Neuronal stem cell (in vitro differentiated cells): ENCODE results near the gene C16orf82.
"Not testable (repeated sequence)": the region's sequence is repeated elsewhere in the genome, so short reads cannot be mapped to it uniquely, and the experiment has no call there.

ENCODE experiments used
- DNase-seq: peaks from one replicate; pipeline ENCODE4 v3.0.0-alpha.2; 2013; ENCODE audit warnings: low spot score
- H2AFZ ChIP-seq: one replicate; pipeline ENCODE4 v1.6.1; 2013; ENCODE audit warnings: mild to moderate bottlenecking, low read length, inconsistent platforms
- H2AK5ac ChIP-seq: 2 replicates; pipeline ENCODE4 v1.6.1; 2013; ENCODE audit warnings: low read depth, mild to moderate bottlenecking, inconsistent platforms, low read length, moderate library complexity, mixed read lengths
- H2BK120ac ChIP-seq: 2 replicates; pipeline ENCODE4 v1.6.1; 2013; ENCODE audit warnings: low read depth, mild to moderate bottlenecking, inconsistent platforms, low read length, moderate library complexity, mixed read lengths
- H2BK12ac ChIP-seq: one replicate; pipeline ENCODE4 v1.6.1; 2013; ENCODE audit warnings: low read length, inconsistent platforms
- H2BK15ac ChIP-seq: 2 replicates; pipeline ENCODE4 v1.6.1; 2013; ENCODE audit warnings: mild to moderate bottlenecking, low read length, inconsistent platforms, mixed read lengths
- H2BK5ac ChIP-seq: one replicate; pipeline ENCODE4 v1.6.1; 2013; ENCODE audit warnings: inconsistent platforms, mild to moderate bottlenecking, low read length, moderate library complexity
- H3K14ac ChIP-seq: one replicate; pipeline ENCODE4 v1.6.1; 2013; ENCODE audit warnings: low read length, inconsistent platforms
- H3K18ac ChIP-seq: 2 replicates; pipeline ENCODE4 v1.6.1; 2013; ENCODE audit warnings: low read length, inconsistent platforms
- H3K23ac ChIP-seq: 2 replicates; pipeline ENCODE4 v1.6.1; 2013; ENCODE audit warnings: low read depth, mild to moderate bottlenecking, mixed read lengths, low read length, inconsistent platforms; ENCODE audit not compliant: poor library complexity
- H3K27ac ChIP-seq: replicated peaks from 3 replicates; pipeline ENCODE4 v1.5.1; 2013; ENCODE audit warnings: low read length, inconsistent platforms
- H3K27me3 ChIP-seq, 3 experiments: 2 replicates each; pipeline ENCODE4 v1.6.1; 2013; ENCODE audit warnings: low read length in 3 of 3, mild to moderate bottlenecking in 2 of 3, inconsistent platforms in 1 of 3, low read depth in 1 of 3, mixed read lengths in 1 of 3, moderate library complexity in 1 of 3; ENCODE audit not compliant: control insufficient read depth in 3 of 3, insufficient read depth in 3 of 3
- H3K36me3 ChIP-seq, 2 donors: replicated peaks in 1 of 2; 2 replicates each; pipeline ENCODE4 v1.6.1; 2013; ENCODE audit warnings: low read length in 2 of 2; ENCODE audit not compliant: control insufficient read depth in 2 of 2, insufficient read depth in 2 of 2
- H3K4ac ChIP-seq: 2 replicates; pipeline ENCODE4 v1.6.1; 2013; ENCODE audit warnings: inconsistent platforms, mild to moderate bottlenecking, low read length, moderate library complexity
- H3K4me1 ChIP-seq, 2 donors: 1 replicate in 1 of 2; 2 replicates in 1 of 2; pipeline ENCODE4 v1.6.1; 2013; ENCODE audit warnings: low read length in 2 of 2, low read depth in 1 of 2; ENCODE audit not compliant: control insufficient read depth in 2 of 2, insufficient read depth in 1 of 2
- H3K4me2 ChIP-seq: one replicate; pipeline ENCODE4 v1.6.1; 2013; ENCODE audit warnings: mild to moderate bottlenecking, low read length, inconsistent platforms; ENCODE audit not compliant: insufficient read depth, poor library complexity, severe bottlenecking
- H3K4me3 ChIP-seq, 2 donors: 2 replicates each; pipeline ENCODE4 v1.5.1; 2013; ENCODE audit warnings: low read length in 2 of 2, mild to moderate bottlenecking in 2 of 2, inconsistent platforms in 1 of 2, moderate library complexity in 1 of 2
- H3K79me1 ChIP-seq: one replicate; pipeline ENCODE4 v1.6.1; 2013; ENCODE audit warnings: low read depth, mild to moderate bottlenecking, inconsistent platforms, low read length, moderate library complexity
- H3K9ac ChIP-seq: one replicate; pipeline ENCODE4 v1.6.1; 2013; ENCODE audit warnings: mild to moderate bottlenecking, low read depth, low read length, inconsistent platforms; ENCODE audit not compliant: poor library complexity
- H3K9me3 ChIP-seq, 2 donors: replicated peaks in 1 of 2; 2 replicates each; pipeline versions ENCODE3 to v1.6.1; 2013; ENCODE audit warnings: low read length in 2 of 2, mild to moderate bottlenecking in 2 of 2, inconsistent platforms in 1 of 2, low read depth in 1 of 2, mixed read lengths in 1 of 2, moderate library complexity in 1 of 2; ENCODE audit not compliant: control insufficient read depth in 2 of 2, insufficient read depth in 1 of 2
- H4K8ac ChIP-seq: one replicate; pipeline ENCODE4 v1.6.1; 2013; ENCODE audit warnings: low read depth, mild to moderate bottlenecking, inconsistent platforms, low read length, moderate library complexity
- H4K91ac ChIP-seq: one replicate; pipeline ENCODE4 v1.6.1; 2013; ENCODE audit warnings: low read length, low read depth, mild to moderate bottlenecking, inconsistent platforms; ENCODE audit not compliant: poor library complexity
- WGBS, 2 donors: extraction: QIAGEN DNeasy Blood & Tissue Kit; methylation state at CpG; one replicate each; pipeline ENCODE4 v1.1.7; 2013; ENCODE audit warnings: missing lambda C conversion rate in 2 of 2, mixed read lengths in 1 of 2; ENCODE audit not compliant: insufficient read length in 2 of 2, insufficient replicate concordance in 1 of 2; ENCODE audit errors: extremely low coverage in 2 of 2; 5-methylcytosine and 5-hydroxymethylcytosine counted together

Gene C16orf82

DNA sequence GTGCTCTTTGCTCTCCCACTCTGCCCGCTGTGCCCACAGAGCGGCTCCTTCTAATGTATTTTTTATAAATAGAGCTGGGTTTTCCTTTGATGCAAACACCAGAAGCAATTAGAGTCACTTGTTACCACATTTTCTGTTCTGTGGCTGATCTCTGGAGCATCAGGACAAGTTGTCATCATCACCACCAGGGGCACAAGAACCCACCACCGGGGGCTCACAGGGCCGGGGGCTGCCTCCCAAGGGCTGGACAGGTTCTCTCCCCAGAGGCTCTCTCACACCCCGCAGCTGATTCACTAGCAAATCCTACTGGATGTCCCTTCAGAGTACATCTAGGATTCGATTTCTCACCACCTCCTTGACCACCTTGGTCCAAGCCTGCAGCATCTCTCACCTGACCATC, 18.5 kb downstream of the C16orf82 start:
- Histone ChIP-seq H3K79me1 (no peaks in the 10 kb centered on the region), H3K9ac (no peak overlapping the region), H3K4me3 (no peak overlapping the region), H3K23ac (no peak overlapping the region), H3K4ac (no peak overlapping the region), H2BK5ac (no peak overlapping the region), H2AK5ac (no peak overlapping the region), H3K18ac (peak overlapping the region; percentile 6), H2BK12ac (no peak overlapping the region), H3K14ac (no peak overlapping the region), H2BK120ac (no peak overlapping the region), H2AFZ (peak overlapping the region; percentile 80), H4K91ac (no peak overlapping the region), H2BK15ac (no peak overlapping the region), H3K9me3 (no peaks in the 10 kb centered on the region), H3K4me2 (no peak overlapping the region), H3K4me1 (peaks cover 5 to 13% of the 10 kb centered on the region in 2 donors), H3K27ac (no peak overlapping the region), H4K8ac (no peak overlapping the region), H3K36me3 (no peaks in the 10 kb centered on the region), H3K27me3 (no peaks in the 10 kb centered on the region)
- no peak for DNase-seq
- no CpG with 5 or more reads among the region's 6 CpGs for WGBS, 2 donors

DNA sequence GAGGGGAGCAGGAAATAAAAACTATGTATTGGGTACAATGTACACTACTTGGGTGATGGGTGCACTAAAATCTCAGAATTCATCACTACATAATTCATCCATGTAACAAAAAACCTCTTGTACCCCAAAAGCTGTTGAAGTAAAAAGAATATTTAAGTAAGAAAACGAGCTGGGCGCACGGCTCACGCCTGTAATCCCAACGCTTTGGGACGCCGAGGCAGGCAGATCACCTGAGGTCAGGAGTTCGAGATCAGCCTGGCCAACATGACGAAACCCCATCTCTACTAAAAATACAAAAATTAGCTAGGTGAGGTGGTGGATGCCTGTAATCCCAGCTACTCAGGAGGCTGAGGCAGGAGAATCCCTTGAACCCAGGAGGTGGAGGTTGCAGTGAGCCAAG, 19.3 kb downstream of the C16orf82 start:
- not testable (repeated sequence) for H2AFZ ChIP-seq, H3K27ac ChIP-seq, H2AK5ac ChIP-seq, H3K9me3 ChIP-seq, H3K36me3 ChIP-seq, H4K8ac ChIP-seq, H2BK12ac ChIP-seq, H2BK15ac ChIP-seq, H3K4me3 ChIP-seq, H3K79me1 ChIP-seq, DNase-seq, H3K4me2 ChIP-seq, H2BK120ac ChIP-seq, H3K23ac ChIP-seq, H3K18ac ChIP-seq, H3K14ac ChIP-seq, H3K9ac ChIP-seq, H4K91ac ChIP-seq, H2BK5ac ChIP-seq, H3K27me3 ChIP-seq, H3K4ac ChIP-seq
- peaks cover 5 to 12% of the 10 kb centered on the region in 2 donors for H3K4me1 ChIP-seq
- WGBS, 2 donors, result no CpG with 5 or more reads among the region's 9 CpGs

GRCh38 chr16:27088216-27088615, 21.5 kb downstream of the C16orf82 start:
- Histone ChIP-seq H2BK12ac (no peak overlapping the region), H3K4me3 (no peak overlapping the region), H3K27me3 (no peaks in the 10 kb centered on the region), H2AK5ac (no peak overlapping the region), H3K18ac (peak overlapping the region; percentile 2), H4K91ac (no peak overlapping the region), H4K8ac (no peak overlapping the region), H2AFZ (no peak overlapping the region), H3K36me3 (no peaks in the 10 kb centered on the region), H2BK15ac (no peak overlapping the region), H3K27ac (no peak overlapping the region), H3K4me1 (peaks cover 5 to 9% of the 10 kb centered on the region in 2 donors), H3K4me2 (no peak overlapping the region), H3K14ac (no peak overlapping the region), H3K9ac (no peak overlapping the region), H3K9me3 (no peaks in the 10 kb centered on the region), H3K23ac (no peak overlapping the region), H2BK120ac (no peak overlapping the region), H3K4ac (no peak overlapping the region), H2BK5ac (no peak overlapping the region), H3K79me1 (no peaks in the 10 kb centered on the region)
- WGBS, 2 donors, result no CpG with 5 or more reads among the region's 5 CpGs
- no peak for DNase-seq

- Histone ChIP-seq H3K4me2 (no peak overlapping the region), H3K9ac (no peak overlapping the region), H3K27me3 (no peaks in the 10 kb centered on the region)
Observed at GRCh38 chr16:27096375-27096774, 29.6 kb downstream of the C16orf82 start.

More at GRCh38 chr16:27096375-27096774, 29.6 kb downstream of the C16orf82 start:
- Histone ChIP-seq H4K91ac (no peak overlapping the region), H3K4ac (no peak overlapping the region), H3K27ac (no peak overlapping the region), H3K18ac (no peak overlapping the region), H4K8ac (no peak overlapping the region), H3K14ac (no peak overlapping the region), H3K36me3 (no peaks in the 10 kb centered on the region), H2BK15ac (no peak overlapping the region), H2BK120ac (no peak overlapping the region), H3K4me3 (no peak overlapping the region), H3K9me3 (no peaks in the 10 kb centered on the region), H2BK12ac (no peak overlapping the region), H3K23ac (no peak overlapping the region), H2AFZ (no peak overlapping the region), H3K4me1 (no peaks in the 10 kb centered on the region), H2AK5ac (no peak overlapping the region), H2BK5ac (no peak overlapping the region), H3K79me1 (no peaks in the 10 kb centered on the region)
- WGBS, 2 donors, result no CpG with 5 or more reads among the region's 2 CpGs
- no peak for DNase-seq
